GM19239 (cell line): ENCODE measurements around the gene RAPGEF5.

Experiments used
- DNase-seq: peaks from one replicate; pipeline ENCODE4 v3.0.0; 2011; ENCODE audit warnings: low spot score; ENCODE audit not compliant: insufficient read length
- FAIRE-seq: peaks from 2 replicates; lab custom pipeline; 2011; peaks lifted over from hg19 to GRCh38; lab: Jason Lieb, UNC

Gene RAPGEF5

GRCh38 chr7:22174574-22174953 lies 182.4 kb downstream of the RAPGEF5 start:
- FAIRE-seq = peak; percentile 87
- no peak for DNase-seq

GRCh38 chr7:22173685-22174573 lies 183.0 kb downstream of the RAPGEF5 start:
- DNase-seq (peak; percentile 24), FAIRE-seq (no peak)

GRCh38 chr7:22168129-22168634 lies 188.8 kb downstream of the RAPGEF5 start:
- DNase-seq = no peak
- no peak for FAIRE-seq

- DNase-seq = no peak
- FAIRE-seq = no peak
These were observed 189.5 kb downstream of the RAPGEF5 start for GRCh38 chr7:22167482-22167881.

GRCh38 chr7:22166928-22167327 lies 190.0 kb downstream of the RAPGEF5 start:
- no peak for FAIRE-seq

GRCh38 chr7:22159341-22159740 lies 197.6 kb downstream of the RAPGEF5 start:
- no peak for DNase-seq
- FAIRE-seq = no peak

More at GRCh38 chr7:22166928-22167327, 190.0 kb downstream of the RAPGEF5 start:
- no peak for DNase-seq

- FAIRE-seq (no peak), DNase-seq (no peak)
These were observed 199.4 kb downstream of the RAPGEF5 start for GRCh38 chr7:22157552-22157951.

GRCh38 chr7:22156205-22156604 lies 200.7 kb downstream of the RAPGEF5 start:
- DNase-seq = no peak
- FAIRE-seq = no peak

GRCh38 chr7:22154143-22154529 lies 202.8 kb downstream of the RAPGEF5 start:
- no peak for FAIRE-seq
- DNase-seq = no peak

- DNase-seq (no peak), FAIRE-seq (no peak)
These were observed 203.4 kb downstream of the RAPGEF5 start for GRCh38 chr7:22153432-22154142.

GRCh38 chr7:22152690-22153089 lies 204.3 kb downstream of the RAPGEF5 start:
- DNase-seq = no peak
- FAIRE-seq = no peak

- no peak for DNase-seq
- FAIRE-seq = no peak
These were observed 205.1 kb downstream of the RAPGEF5 start for GRCh38 chr7:22151901-22152300.

- DNase-seq (no peak), FAIRE-seq (no peak)
These were observed 206.7 kb downstream of the RAPGEF5 start for GRCh38 chr7:22150221-22150620.

GRCh38 chr7:22147868-22148267 lies 209.1 kb downstream of the RAPGEF5 start:
- DNase-seq (no peak), FAIRE-seq (peak; percentile 37)

GRCh38 chr7:22146961-22147512 lies 209.9 kb downstream of the RAPGEF5 start:
- DNase-seq = peak; percentile 2
- no peak for FAIRE-seq

- DNase-seq (no peak), FAIRE-seq (no peak)
These were observed 212.0 kb downstream of the RAPGEF5 start for GRCh38 chr7:22144950-22145349.

- DNase-seq (no peak), FAIRE-seq (no peak)
These were observed 213.5 kb downstream of the RAPGEF5 start for GRCh38 chr7:22143491-22143890.

GRCh38 chr7:22142572-22142971 lies 214.4 kb downstream of the RAPGEF5 start:
- FAIRE-seq (no peak), DNase-seq (no peak)

GRCh38 chr7:22141355-22141754 lies 215.6 kb downstream of the RAPGEF5 start:
- FAIRE-seq (no peak), DNase-seq (no peak)

GRCh38 chr7:22140578-22140977 lies 216.4 kb downstream of the RAPGEF5 start:
- FAIRE-seq (no peak), DNase-seq (no peak)

GRCh38 chr7:22138886-22139285 lies 218.1 kb downstream of the RAPGEF5 start:
- FAIRE-seq (no peak), DNase-seq (no peak)
